ENCODE data around the gene PLEKHA6.
A peak's percentile ranks its signal among the peaks of the same experiment; 100 is the strongest.

PLEKHA6 gene

GRCh38 chr1:204398197-204399125 lies 38.7 kb upstream of the PLEKHA6 start:
- H3K9ac ChIP-seq (ENCODE audit: low read length) = no peak overlapping the region
- no peak overlapping the region for H4K8ac ChIP-seq (ENCODE audit: low read depth, low read length)
- no peaks in the 10 kb centered on the region for H3K4me1 ChIP-seq (ENCODE audit: control insufficient read depth, low read depth, low read length)
- no peak overlapping the region for H3K18ac ChIP-seq (ENCODE audit: low read length)
- H3K4me3 ChIP-seq (ENCODE audit: low read length) = no peak overlapping the region
- H2AK5ac ChIP-seq (ENCODE audit: low read length) = no peak overlapping the region
- no peak overlapping the region for H3K4me2 ChIP-seq (ENCODE audit: low read length)
- no peak overlapping the region for H4K5ac ChIP-seq (ENCODE audit: low read length)
- H2BK15ac ChIP-seq (replicated peaks; ENCODE audit: low read depth) = no peak overlapping the region
- H3K79me2 ChIP-seq (ENCODE audit: control insufficient read depth, insufficient read depth, low read length) = peaks cover 2% of the 10 kb centered on the region
- peak; percentile 97 for DNase-seq
- no peak overlapping the region for H3K27ac ChIP-seq (ENCODE audit: low read depth, low read length)
- H2BK5ac ChIP-seq (ENCODE audit: low read length) = no peak overlapping the region
- WGBS (ENCODE audit: extremely low coverage, insufficient coverage, low lambda C conversion rate) = no CpG with 5 or more reads among the region's 7 CpGs
- H3K56ac ChIP-seq (ENCODE audit: low read length) = no peak overlapping the region
- no peak overlapping the region for H3K23ac ChIP-seq (ENCODE audit: low read length)
- no peaks in the 10 kb centered on the region for H3K79me1 ChIP-seq (ENCODE audit: low read length)
- H3K27me3 ChIP-seq (ENCODE audit: insufficient read depth, low read length, poor library complexity) = no peaks in the 10 kb centered on the region
- H2BK120ac ChIP-seq (ENCODE audit: low read depth, low read length) = no peak overlapping the region
- H3K36me3 ChIP-seq (ENCODE audit: control insufficient read depth, insufficient read depth, low read length) = no peaks in the 10 kb centered on the region
- H3K4ac ChIP-seq (ENCODE audit: low read depth, low read length) = no peak overlapping the region

DNA sequence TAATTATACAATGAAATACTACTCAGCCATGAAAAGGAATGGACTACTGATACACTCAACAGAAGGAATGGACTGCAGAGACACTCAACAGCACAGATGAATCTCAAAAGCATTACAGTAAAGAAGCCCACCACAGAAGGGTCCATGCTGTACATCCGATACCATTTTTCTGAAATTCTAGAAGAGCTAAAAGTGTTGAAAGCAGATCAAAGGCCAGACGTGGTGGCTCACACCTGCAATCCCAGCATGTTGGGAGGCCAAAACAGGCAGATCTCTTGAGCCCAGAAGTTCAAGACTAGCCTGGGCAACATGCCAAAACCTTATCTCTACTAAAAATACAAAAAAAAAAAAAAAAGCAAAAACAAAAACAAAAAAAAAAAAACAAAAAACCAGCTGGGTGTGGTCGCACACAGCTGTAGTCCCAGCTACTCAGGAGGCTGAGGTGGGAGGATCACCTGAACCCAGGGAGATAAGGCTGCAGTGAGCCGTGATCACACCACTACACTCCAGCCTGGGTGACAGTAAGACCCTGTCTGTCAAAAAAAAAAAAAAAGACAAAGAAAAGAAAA lies 36.4 kb upstream of the PLEKHA6 start:
- no peak overlapping the region for H3K18ac ChIP-seq (ENCODE audit: low read length)
- no peaks in the 10 kb centered on the region for H3K79me2 ChIP-seq (ENCODE audit: control insufficient read depth, insufficient read depth, low read length)
- no peak overlapping the region for H2BK15ac ChIP-seq (replicated peaks; ENCODE audit: low read depth)
- H2AK5ac ChIP-seq (ENCODE audit: low read length) = no peak overlapping the region
- no peak for DNase-seq
- no peak overlapping the region for H3K4me2 ChIP-seq (ENCODE audit: low read length)
- no peak overlapping the region for H2BK5ac ChIP-seq (ENCODE audit: low read length)
- no peak overlapping the region for H2BK120ac ChIP-seq (ENCODE audit: low read depth, low read length)
- H3K27ac ChIP-seq (ENCODE audit: low read depth, low read length) = no peak overlapping the region
- H3K27me3 ChIP-seq (ENCODE audit: insufficient read depth, low read length, poor library complexity) = no peaks in the 10 kb centered on the region
- no peak overlapping the region for H3K23ac ChIP-seq (ENCODE audit: low read length)
- H3K4me3 ChIP-seq (ENCODE audit: low read length) = no peak overlapping the region
- no peaks in the 10 kb centered on the region for H3K79me1 ChIP-seq (ENCODE audit: low read length)
- no peaks in the 10 kb centered on the region for H3K4me1 ChIP-seq (ENCODE audit: control insufficient read depth, low read depth, low read length)
- H3K9ac ChIP-seq (ENCODE audit: low read length) = no peak overlapping the region
- whole genome bisulfite sequencing (ENCODE audit: extremely low coverage, insufficient coverage, low lambda C conversion rate) = no CpG with 5 or more reads among the region's 4 CpGs
- no peak overlapping the region for H4K8ac ChIP-seq (ENCODE audit: low read depth, low read length)
- H4K5ac ChIP-seq (ENCODE audit: low read length) = no peak overlapping the region
- H3K56ac ChIP-seq (ENCODE audit: low read length) = no peak overlapping the region
- H3K4ac ChIP-seq (ENCODE audit: low read depth, low read length) = no peak overlapping the region
- no peaks in the 10 kb centered on the region for H3K36me3 ChIP-seq (ENCODE audit: control insufficient read depth, insufficient read depth, low read length)

DNA sequence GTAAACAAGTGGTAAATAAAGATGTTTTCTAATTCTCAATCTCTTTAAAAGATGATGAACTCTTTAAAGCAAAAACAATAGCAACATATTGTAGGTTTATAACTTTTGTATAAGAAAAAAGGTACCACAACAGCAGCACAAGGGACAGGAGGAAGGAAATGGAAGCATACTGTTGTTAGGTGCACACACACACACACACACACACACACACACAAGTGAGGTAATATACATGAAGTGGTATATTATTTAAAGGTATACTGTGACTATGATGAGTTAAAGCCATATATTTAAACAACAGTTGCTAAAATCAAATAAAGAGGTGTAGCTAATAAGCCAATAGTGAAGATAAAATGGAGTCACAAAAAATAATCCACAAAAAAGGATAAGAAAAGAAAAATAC lies 31.9 kb upstream of the PLEKHA6 start:
- H3K4me3 ChIP-seq (ENCODE audit: low read length) = no peak overlapping the region
- H3K23ac ChIP-seq (ENCODE audit: low read length) = no peak overlapping the region
- H3K79me1 ChIP-seq (ENCODE audit: low read length) = no peaks in the 10 kb centered on the region
- H3K56ac ChIP-seq (ENCODE audit: low read length) = no peak overlapping the region
- no peak overlapping the region for H4K8ac ChIP-seq (ENCODE audit: low read depth, low read length)
- no peak overlapping the region for H4K5ac ChIP-seq (ENCODE audit: low read length)
- no peak overlapping the region for H3K27ac ChIP-seq (ENCODE audit: low read depth, low read length)
- no peak for DNase-seq
- H3K18ac ChIP-seq (ENCODE audit: low read length) = no peak overlapping the region
- H3K36me3 ChIP-seq (ENCODE audit: control insufficient read depth, insufficient read depth, low read length) = no peaks in the 10 kb centered on the region
- no peaks in the 10 kb centered on the region for H3K79me2 ChIP-seq (ENCODE audit: control insufficient read depth, insufficient read depth, low read length)
- no peak overlapping the region for H2BK120ac ChIP-seq (ENCODE audit: low read depth, low read length)
- no peak overlapping the region for H3K4me2 ChIP-seq (ENCODE audit: low read length)
- no peak overlapping the region for H3K4ac ChIP-seq (ENCODE audit: low read depth, low read length)
- no peak overlapping the region for H3K9ac ChIP-seq (ENCODE audit: low read length)
- H2AK5ac ChIP-seq (ENCODE audit: low read length) = no peak overlapping the region
- H3K27me3 ChIP-seq (ENCODE audit: insufficient read depth, low read length, poor library complexity) = no peaks in the 10 kb centered on the region
- H2BK15ac ChIP-seq (replicated peaks; ENCODE audit: low read depth) = no peak overlapping the region
- no peak overlapping the region for H2BK5ac ChIP-seq (ENCODE audit: low read length)
- H3K4me1 ChIP-seq (ENCODE audit: control insufficient read depth, low read depth, low read length) = no peaks in the 10 kb centered on the region

GRCh38 chr1:204390751-204391466 lies 31.2 kb upstream of the PLEKHA6 start:
- H3K4me3 ChIP-seq (ENCODE audit: low read length) = no peak overlapping the region
- H4K8ac ChIP-seq (ENCODE audit: low read depth, low read length) = no peak overlapping the region
- no peak overlapping the region for H3K27ac ChIP-seq (ENCODE audit: low read depth, low read length)
- no peak overlapping the region for H3K4me2 ChIP-seq (ENCODE audit: low read length)
- no peaks in the 10 kb centered on the region for H3K4me1 ChIP-seq (ENCODE audit: control insufficient read depth, low read depth, low read length)
- no peak overlapping the region for H4K5ac ChIP-seq (ENCODE audit: low read length)
- peak overlapping the region; percentile 25 for H3K4ac ChIP-seq (ENCODE audit: low read depth, low read length)
- H3K56ac ChIP-seq (ENCODE audit: low read length) = no peak overlapping the region
- H3K79me2 ChIP-seq (ENCODE audit: control insufficient read depth, insufficient read depth, low read length) = no peaks in the 10 kb centered on the region
- no peaks in the 10 kb centered on the region for H3K79me1 ChIP-seq (ENCODE audit: low read length)
- no peaks in the 10 kb centered on the region for H3K36me3 ChIP-seq (ENCODE audit: control insufficient read depth, insufficient read depth, low read length)
- no peak overlapping the region for H3K18ac ChIP-seq (ENCODE audit: low read length)
- no peak overlapping the region for H2AK5ac ChIP-seq (ENCODE audit: low read length)
- H2BK5ac ChIP-seq (ENCODE audit: low read length) = no peak overlapping the region
- no peak overlapping the region for H2BK15ac ChIP-seq (replicated peaks; ENCODE audit: low read depth)
- no CpG with 5 or more reads among the region's 4 CpGs for WGBS (ENCODE audit: extremely low coverage, insufficient coverage, low lambda C conversion rate)
- no peak overlapping the region for H3K23ac ChIP-seq (ENCODE audit: low read length)
- no peak for DNase-seq
- no peak overlapping the region for H3K9ac ChIP-seq (ENCODE audit: low read length)
- no peak overlapping the region for H2BK120ac ChIP-seq (ENCODE audit: low read depth, low read length)
- H3K27me3 ChIP-seq (ENCODE audit: insufficient read depth, low read length, poor library complexity) = no peaks in the 10 kb centered on the region

DNA sequence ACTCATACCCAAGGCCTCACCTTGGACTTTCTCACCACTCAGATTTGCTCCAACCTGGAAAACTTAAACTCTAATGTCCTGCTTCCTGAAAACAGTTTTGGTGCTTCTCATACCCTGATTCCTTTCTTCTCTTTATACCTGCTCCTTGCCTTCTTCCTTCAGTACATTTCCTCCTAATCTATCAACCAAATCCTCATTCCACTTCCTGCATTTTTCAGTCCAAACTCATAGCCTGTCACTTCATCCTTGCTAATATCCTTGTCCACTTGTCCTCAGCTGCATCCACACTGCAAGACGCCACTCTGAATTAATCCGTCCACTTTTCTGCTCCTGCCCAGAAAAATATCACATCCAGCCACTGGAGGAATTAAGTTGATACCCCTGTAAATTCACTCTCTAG lies 26.0 kb upstream of the PLEKHA6 start:
- Histone ChIP-seq H3K79me1 (ENCODE audit: low read length) (no peaks in the 10 kb centered on the region), H3K4me1 (ENCODE audit: control insufficient read depth, low read depth, low read length) (no peaks in the 10 kb centered on the region), H4K5ac (ENCODE audit: low read length) (no peak overlapping the region), H3K23ac (ENCODE audit: low read length) (no peak overlapping the region), H3K27ac (ENCODE audit: low read depth, low read length) (no peak overlapping the region), H3K4ac (ENCODE audit: low read depth, low read length) (no peak overlapping the region), H3K4me3 (ENCODE audit: low read length) (no peak overlapping the region), H4K8ac (ENCODE audit: low read depth, low read length) (no peak overlapping the region), H3K56ac (ENCODE audit: low read length) (no peak overlapping the region), H3K4me2 (ENCODE audit: low read length) (no peak overlapping the region), H2AK5ac (ENCODE audit: low read length) (no peak overlapping the region), H3K27me3 (ENCODE audit: insufficient read depth, low read length, poor library complexity) (no peaks in the 10 kb centered on the region), H2BK120ac (ENCODE audit: low read depth, low read length) (no peak overlapping the region), H2BK15ac (replicated peaks; ENCODE audit: low read depth) (no peak overlapping the region), H3K79me2 (ENCODE audit: control insufficient read depth, insufficient read depth, low read length) (no peaks in the 10 kb centered on the region), H3K36me3 (ENCODE audit: control insufficient read depth, insufficient read depth, low read length) (no peaks in the 10 kb centered on the region), H3K9ac (ENCODE audit: low read length) (no peak overlapping the region), H2BK5ac (ENCODE audit: low read length) (no peak overlapping the region), H3K18ac (ENCODE audit: low read length) (no peak overlapping the region)
- no peak for DNase-seq
- WGBS (ENCODE audit: extremely low coverage, insufficient coverage, low lambda C conversion rate) = no CpG with 5 or more reads among the region's 2 CpGs

All from mesendoderm (in vitro differentiated cells).